Left colon (tissue), 2 donors: Measurements from ENCODE around the gene CNOT3. TPM values are rescaled to one million over a fixed set of nuclear protein-coding genes. Genes with fewer than 3 reads are reported as not detected.
"Not testable (repeated sequence)": the region's sequence is repeated elsewhere in the genome, so short reads cannot be mapped to it uniquely, and the experiment has no call there.

Experiments
- ATAC-seq: fragments of 200-7000 bp; cut with Tn5 transposase; one replicate; pipeline ENCODE4 v1.9.1; 2020; ENCODE audit warnings: mild to moderate bottlenecking, moderate library complexity
- DNase-seq, 2 donors: peaks; one replicate each; pipeline ENCODE4 v3.0.0-alpha.2; 2020
- intact Hi-C, 2 donors: fragments of 100-400 bp; cut with DNase I in 1 of 2; cut with micrococcal nuclease in 1 of 2; formaldehyde crosslinking; loops; one replicate each; pipeline versions ENCODE4 v1.11.2 to v1.14.0; 2022; cut with DNase I, micrococcal nuclease
- total RNA-seq, 2 donors: library from RNA; stranded (reverse); fragmentation: NEBNext Ultra II Directional; extraction: Animal tissue kit (Norgen Biotek cat#: 25700); gene quantifications; one replicate each; pipeline ENCODE4 v1.2.1, GENCODE V29; 2021
- donor health status: DM: no; HTN: no; CAD: no.
- donor health status: DM: yes; HTN: yes; CAD: no.

CNOT3 gene
- total RNA-seq, 2 donors from 2014 or later = 32.9 to 42.2 TPM

- intact Hi-C loops = no loop called here
- no peak for ATAC-seq
- DNase-seq = no peak
These were observed 45.9 kb downstream of the CNOT3 start for GRCh38 chr19:54183431-54183830.

- ATAC-seq (no peak), DNase-seq (no peak)
- intact Hi-C loops = no loop called here
These were observed 48.8 kb downstream of the CNOT3 start for GRCh38 chr19:54186351-54186750.

GRCh38 chr19:54186934-54187381 is 49.4 kb downstream of the CNOT3 start:
- ATAC-seq (peak; percentile 26), DNase-seq (peak; percentile 90 to 92)
- intact Hi-C loops = no loop called here

GRCh38 chr19:54188215-54188871 is 50.8 kb downstream of the CNOT3 start:
- DNase-seq = peak; percentile 57 to 63
- ATAC-seq = no peak
- intact Hi-C loops = no loop called here

GRCh38 chr19:54189145-54189734 is 51.7 kb downstream of the CNOT3 start, which contains the start of gene MBOAT7:
Gene MBOAT7, minus strand, starts transcription at chr19:54189580. Its CDS starts 1,072 bp downstream, at chr19:54188508.
- intact Hi-C loops = no loop called here
- peak; percentile 49 for ATAC-seq
- DNase-seq = no peak

GRCh38 chr19:54189735-54190502 is 52.4 kb downstream of the CNOT3 start:
- intact Hi-C loops = no loop called here
- ATAC-seq (peak; percentile 60), DNase-seq (peak; percentile 100)

- peak; percentile 58 for ATAC-seq
- intact Hi-C loops = no loop called here
- peak; percentile 99 to 100 for DNase-seq
These were observed 53.0 kb downstream of the CNOT3 start for GRCh38 chr19:54190503-54191010.

GRCh38 chr19:54191011-54191810 is 53.6 kb downstream of the CNOT3 start, which contains the start of gene TSEN34:
Gene TSEN34, plus strand, starts transcription at chr19:54191308. Its CDS starts 57 bp downstream, at chr19:54191365.
- ATAC-seq (peak; percentile 42), DNase-seq (peak; percentile 58 to 89)
- intact Hi-C loops = no loop called here

- DNase-seq (peak; percentile 34 to 46), ATAC-seq (no peak)
- intact Hi-C loops = no loop called here
These were observed 54.4 kb downstream of the CNOT3 start for GRCh38 chr19:54191811-54192453.

GRCh38 chr19:54193011-54193410 is 55.4 kb downstream of the CNOT3 start:
- intact Hi-C loops = no loop called here
- ATAC-seq (no peak), DNase-seq (no peak)

GRCh38 chr19:54194463-54194862 is 56.9 kb downstream of the CNOT3 start:
- ATAC-seq, DNase-seq, intact Hi-C loops: not testable (repeated sequence)

- DNase-seq (no peak), ATAC-seq (no peak)
- intact Hi-C loops = no loop called here
These were observed 59.0 kb downstream of the CNOT3 start for GRCh38 chr19:54196536-54196935.

GRCh38 chr19:54197121-54197520 is 59.6 kb downstream of the CNOT3 start:
- no peak for ATAC-seq
- DNase-seq = no peak
- intact Hi-C loops = no loop called here

- ATAC-seq (no peak), DNase-seq (no peak)
- intact Hi-C loops = no loop called here
These were observed 61.8 kb downstream of the CNOT3 start for GRCh38 chr19:54199401-54199800.

- DNase-seq = no peak
- no peak for ATAC-seq
- intact Hi-C loops = no loop called here
These were observed 63.7 kb downstream of the CNOT3 start for GRCh38 chr19:54201172-54201701.

- ATAC-seq (no peak), DNase-seq (no peak)
- intact Hi-C loops = no loop called here
These were observed 64.4 kb downstream of the CNOT3 start for GRCh38 chr19:54201980-54202379.

GRCh38 chr19:54203151-54203611 is 65.6 kb downstream of the CNOT3 start:
- ATAC-seq (peak; percentile 20), DNase-seq (peak in 1 of 2 donors; percentile 28)
- intact Hi-C loops = no loop called here
